CD4-positive, alpha-beta T cell (primary cell): Measurements from ENCODE around the gene FAM78A. TPM values are rescaled to one million over a fixed set of nuclear protein-coding genes. Genes with fewer than 3 reads are reported as not detected.

Experiments
- ATAC-seq: fragments of 200-7000 bp; cut with Tn5 transposase; one replicate; pipeline ENCODE4 v1.10.0; 2022; ENCODE audit warnings: mild to moderate bottlenecking; ENCODE audit not compliant: poor library complexity
- CTCF ChIA-PET: fragments of 350-600 bp; sonication (Branson Sonifier 250); formaldehyde crosslinking; loops from one replicate; lab custom pipeline; 2021; ENCODE audit warnings: antibody characterized with exemption, inconsistent platforms; lab: Charles Lee
- POLR2A ChIA-PET: fragments of 350-600 bp; sonication (Branson Sonifier 250); formaldehyde crosslinking; loops from one replicate; lab custom pipeline; 2021; ENCODE audit warnings: antibody characterized with exemption, inconsistent platforms; lab: Charles Lee
- DNase-seq, 14 experiments: peaks; one replicate each; pipeline ENCODE4 v3.0.0-alpha.2; 2013 to 2020; ENCODE audit warnings: mixed read lengths in 2 of 14
- H3K27ac ChIP-seq, 2 donors: one replicate each; pipeline versions ENCODE4 v1.5.1 to v1.7.0; 2013; ENCODE audit warnings: low read length in 2 of 2, low read depth in 1 of 2, mild to moderate bottlenecking in 1 of 2
- H3K27me3 ChIP-seq, 2 experiments: 1 replicate in 1 of 2; 2 replicates in 1 of 2; pipeline versions ENCODE4 v1.6.1 to v1.7.0; 2013; ENCODE audit warnings: low read length in 2 of 2, control low read depth in 1 of 2, mild to moderate bottlenecking in 1 of 2, moderate library complexity in 1 of 2; ENCODE audit not compliant: insufficient read depth in 2 of 2, control insufficient read depth in 1 of 2
- H3K36me3 ChIP-seq: one replicate; pipeline ENCODE4 v1.6.1; 2013; ENCODE audit warnings: low read length, control low read depth; ENCODE audit not compliant: insufficient read depth
- H3K4me1 ChIP-seq: one replicate; pipeline ENCODE4 v1.6.1; 2013; ENCODE audit warnings: low read length, control low read depth; ENCODE audit not compliant: insufficient read depth
- H3K4me3 ChIP-seq: one replicate; pipeline ENCODE4 v1.5.1; 2013; ENCODE audit warnings: mild to moderate bottlenecking, low read length, moderate library complexity
- H3K9me3 ChIP-seq, 2 experiments: 1 replicate in 1 of 2; 2 replicates in 1 of 2; pipeline versions ENCODE4 v1.6.1 to v1.7.0; 2013; ENCODE audit warnings: low read length in 2 of 2, mild to moderate bottlenecking in 2 of 2, control low read depth in 1 of 2, moderate library complexity in 1 of 2; ENCODE audit not compliant: control insufficient read depth in 1 of 2, insufficient read depth in 1 of 2
- H3K27ac Mint-ChIP-seq: one replicate; pipeline ENCODE4 v1.8.0; 2020; ENCODE audit warnings: mixed read lengths
- H3K27me3 Mint-ChIP-seq: one replicate; pipeline ENCODE4 v1.8.0; 2021; ENCODE audit warnings: mixed read lengths
- H3K36me3 Mint-ChIP-seq: one replicate; pipeline ENCODE4 v1.8.0; 2021; ENCODE audit warnings: low read depth, mixed read lengths
- H3K4me1 Mint-ChIP-seq: one replicate; pipeline ENCODE4 v1.8.0; 2021; ENCODE audit warnings: low read depth, mixed read lengths
- H3K4me3 Mint-ChIP-seq: one replicate; pipeline ENCODE4 v1.8.0; 2020; ENCODE audit warnings: mild to moderate bottlenecking, mixed read lengths
- H3K9me3 Mint-ChIP-seq: one replicate; pipeline ENCODE4 v1.8.0; 2020; ENCODE audit warnings: mixed read lengths
- CTCF ChIP-seq: fragments of 200-600 bp; IDR thresholded peaks from one replicate; pipeline ENCODE4 v1.8.0; 2022; ENCODE audit warnings: antibody characterized with exemption, mild to moderate bottlenecking
- intact Hi-C, 2 experiments: fragments of 100-400 bp; cut with DNase I in 1 of 2; cut with micrococcal nuclease in 1 of 2; formaldehyde crosslinking; loops; one replicate each; pipeline versions ENCODE4 v1.15.1 to v1.9.0; 2023 to 2025; cut with DNase I, micrococcal nuclease
- total RNA-seq, 174 experiments: library from RNA in 2 of 174; stranded (reverse) in 2 of 174; gene quantifications; one replicate each; pipeline ENCODE4 v1.2.3 and lab custom pipeline; 2021 to 2026

Gene FAM78A
- total RNA-seq, 2 experiments from 2014 or later = 62.4 to 62.7 TPM

GRCh38 chr9:131270171-131271015, 5.9 kb downstream of the FAM78A start:
- intact Hi-C loops = loop anchor here (5.0 to 10.0 kb wide), 2 partner anchors 64 to 127 kb away; no protein-coding TSS in a partner anchor
- H3K9me3 Mint-ChIP-seq = no peaks in the 10 kb centered on the region
- no peak for TF ChIP-seq CTCF
- ChIA-PET CTCF (interaction anchor here (0.7 to 3.0 kb wide), 3 partner anchors 14 to 35 kb away, joined by 3 to 18 read pairs (median 4); no protein-coding TSS in a partner anchor), POLR2A (interaction anchor here (1.0 to 14.3 kb wide), 8 partner anchors 9 to 136 kb away, joined by 3 to 738 read pairs (median 14); no protein-coding TSS in a partner anchor)
- H3K4me3 Mint-ChIP-seq = peak overlapping the region; percentile 97
- H3K4me1 ChIP-seq = peaks cover 74% of the 10 kb centered on the region
- no peaks in the 10 kb centered on the region for H3K9me3 ChIP-seq
- H3K27ac Mint-ChIP-seq = peak overlapping the region; percentile 100
- no peaks in the 10 kb centered on the region for H3K27me3 ChIP-seq
- peak overlapping the region; percentile 83 to 94 for H3K27ac ChIP-seq
- peaks cover 70% of the 10 kb centered on the region for H3K36me3 Mint-ChIP-seq
- no peaks in the 10 kb centered on the region for H3K27me3 Mint-ChIP-seq
- ATAC-seq (peak; percentile 11), DNase-seq (peak in 9 of 14 experiments; percentile 44 to 80 (median 59))
- H3K4me1 Mint-ChIP-seq = peaks cover 60% of the 10 kb centered on the region
- H3K4me3 ChIP-seq = peak overlapping the region; percentile 99
- H3K36me3 ChIP-seq = peaks cover 49% of the 10 kb centered on the region

GRCh38 chr9:131266266-131267229, 9.8 kb downstream of the FAM78A start:
- Histone ChIP-seq H3K36me3 (peaks cover 48% of the 10 kb centered on the region), H3K4me3 (peak overlapping the region; percentile 48), H3K27ac (peak overlapping the region; percentile 83 to 94), H3K9me3 (no peaks in the 10 kb centered on the region), H3K4me1 (peaks cover 97% of the 10 kb centered on the region), H3K27me3 (no peaks in the 10 kb centered on the region)
- DNase-seq (peak in 8 of 14 experiments; percentile 41 to 70 (median 64)), ATAC-seq (peak; percentile 32)
- ChIA-PET POLR2A (interaction anchor here (1.0 to 14.3 kb wide), 7 partner anchors 9 to 70 kb away, joined by 3 to 738 read pairs (median 5); partner anchors contain the start of gene FAM78A), CTCF (interaction anchor here (1.3 to 1.4 kb wide), 2 partner anchors 12 to 17 kb away, joined by 3 read pairs; no protein-coding TSS in a partner anchor)
- Mint-ChIP-seq H3K27ac (peak overlapping the region; percentile 100), H3K36me3 (peaks cover 70% of the 10 kb centered on the region), H3K4me3 (peak overlapping the region; percentile 86), H3K9me3 (no peaks in the 10 kb centered on the region), H3K27me3 (no peaks in the 10 kb centered on the region), H3K4me1 (peaks cover 87% of the 10 kb centered on the region)
- intact Hi-C loops = loop anchor here in 1 of 2 experiments (1.0 kb wide), 1 partner anchor 12 kb away; no protein-coding TSS in a partner anchor
- no peak for TF ChIP-seq CTCF
